LNCaP clone FGC (cell line): Measurements from ENCODE around the gene TIMM17B.

Source experiments
- DNase-seq: peaks from one replicate; pipeline ENCODE4 v3.0.0-alpha.2; 2011; ENCODE audit warnings: low read depth
- H3K4me3 ChIP-seq: 2 replicates; pipeline ENCODE4 v1.5.1; 2011; ENCODE audit warnings: mild to moderate bottlenecking, low read depth, low read length, control low read depth
- CTCF ChIP-seq: IDR thresholded peaks from 2 replicates; pipeline ENCODE4 v1.5.1; 2012; ENCODE audit warnings: mild to moderate bottlenecking; ENCODE audit not compliant: control insufficient read depth, insufficient read depth; ENCODE audit errors: extremely low read depth

Gene TIMM17B

GRCh38 chrX:48937054-48937907 is 39.7 kb upstream of the TIMM17B start:
- DNase-seq: no peak
- no peak for TF ChIP-seq CTCF
- no peak overlapping the region for H3K4me3 ChIP-seq

- no peak overlapping the region for H3K4me3 ChIP-seq
- TF ChIP-seq CTCF: no peak
- no peak for DNase-seq
These were observed 39.0 kb upstream of the TIMM17B start for GRCh38 chrX:48936429-48937053.

DNA sequence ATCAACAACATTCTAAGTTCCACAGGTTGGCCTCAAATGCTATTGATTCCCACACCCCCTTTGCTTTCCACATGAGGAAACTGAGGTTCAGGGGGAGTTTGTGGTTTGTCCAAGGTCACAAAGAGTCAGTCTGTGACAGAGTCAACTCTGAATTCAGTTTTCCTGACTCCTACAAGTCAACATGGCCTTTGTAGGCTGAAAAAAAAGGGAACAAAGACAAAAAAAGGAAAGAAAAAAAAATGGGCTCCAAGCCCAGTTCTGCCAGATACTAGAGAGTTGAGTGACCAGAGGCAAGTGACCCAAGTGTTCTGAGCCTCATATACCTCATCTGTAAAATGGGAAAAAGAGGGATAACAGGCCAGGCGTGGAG is 37.7 kb upstream of the TIMM17B start:
- TF ChIP-seq CTCF: no peak
- H3K4me3 ChIP-seq: no peak overlapping the region
- no peak for DNase-seq

- no peak for TF ChIP-seq CTCF
- DNase-seq: no peak
- H3K4me3 ChIP-seq: no peak overlapping the region
These were observed 37.2 kb upstream of the TIMM17B start for GRCh38 chrX:48934581-48935300.

DNA sequence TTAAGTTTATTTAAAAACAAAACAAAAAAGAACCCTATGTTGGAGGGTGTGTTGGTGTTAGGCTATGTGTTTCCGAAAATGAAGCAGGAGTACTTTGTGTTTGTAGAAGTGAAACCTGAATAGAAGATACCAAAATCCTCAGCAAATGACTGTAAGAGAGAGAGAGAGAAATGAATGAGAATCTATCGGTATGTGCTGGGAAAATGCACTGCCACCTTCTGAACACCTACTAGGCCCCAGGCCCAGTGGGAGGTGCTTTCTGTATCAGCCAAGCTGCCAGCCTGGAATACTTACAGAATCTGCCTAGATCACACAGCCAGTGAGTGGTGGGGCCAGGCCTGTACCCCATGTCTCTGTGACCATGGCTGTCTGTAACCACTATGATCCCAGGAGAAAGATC is 36.2 kb upstream of the TIMM17B start:
- TF ChIP-seq CTCF: no peak
- H3K4me3 ChIP-seq: no peak overlapping the region
- DNase-seq: no peak

GRCh38 chrX:48927736-48928382 is 30.3 kb upstream of the TIMM17B start:
- TF ChIP-seq CTCF: no peak
- no peak overlapping the region for H3K4me3 ChIP-seq
- DNase-seq: no peak
